Central memory CD4-positive, alpha-beta T cell (primary cell): ENCODE data around the gene TDRKH.
"Not testable (repeated sequence)": the region's sequence is repeated elsewhere in the genome, so short reads cannot be mapped to it uniquely, and the experiment has no call there.

Experiments
- DNase-seq: peaks from one replicate; pipeline ENCODE4 v3.0.0; 2022

The TDRKH gene

DNA sequence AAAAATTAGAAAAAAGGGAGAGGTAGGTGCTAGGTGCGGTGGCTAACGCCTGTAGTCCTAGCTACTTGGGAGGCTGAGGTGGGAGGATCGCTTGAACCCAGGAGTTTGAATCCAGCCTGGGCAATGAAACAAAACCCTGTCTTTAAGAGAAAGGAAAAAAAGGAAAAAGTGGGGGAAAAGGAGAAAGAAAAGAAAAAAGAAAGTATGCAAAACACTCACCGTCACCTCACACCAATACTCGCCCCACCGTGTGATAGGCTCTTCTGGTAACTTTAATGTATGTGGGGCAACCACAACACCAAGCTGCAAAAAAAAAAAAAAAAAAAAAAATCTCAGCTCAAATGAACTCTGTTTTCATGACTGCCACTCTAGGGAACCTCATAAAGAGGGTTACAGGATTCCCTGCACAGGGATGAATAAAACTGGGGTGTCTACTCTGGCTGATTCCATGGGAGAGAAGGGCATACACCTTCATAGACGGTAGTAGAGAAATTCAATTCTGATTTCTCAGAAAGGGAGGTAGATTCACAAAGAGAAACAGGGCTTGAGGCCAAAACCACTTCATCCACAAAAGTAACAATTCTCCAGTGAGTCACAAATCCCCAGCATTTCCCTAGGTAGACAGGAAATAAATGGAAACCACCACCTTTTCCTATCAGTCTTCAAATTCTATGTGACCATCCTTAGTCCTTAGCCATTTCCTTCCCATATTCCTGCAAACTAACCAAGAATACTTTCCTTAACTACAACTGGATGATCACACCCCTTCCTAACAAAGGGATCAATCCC is 29.5 kb downstream of the TDRKH start:
- no peak for DNase-seq

GRCh38 chr1:151759241-151759640 is 31.1 kb downstream of the TDRKH start:
- DNase-seq, result no peak

GRCh38 chr1:151756291-151756690 is 34.0 kb downstream of the TDRKH start:
- no peak for DNase-seq

- DNase-seq, result no peak
Measured at GRCh38 chr1:151741516-151741915, 48.8 kb downstream of the TDRKH start.

DNA sequence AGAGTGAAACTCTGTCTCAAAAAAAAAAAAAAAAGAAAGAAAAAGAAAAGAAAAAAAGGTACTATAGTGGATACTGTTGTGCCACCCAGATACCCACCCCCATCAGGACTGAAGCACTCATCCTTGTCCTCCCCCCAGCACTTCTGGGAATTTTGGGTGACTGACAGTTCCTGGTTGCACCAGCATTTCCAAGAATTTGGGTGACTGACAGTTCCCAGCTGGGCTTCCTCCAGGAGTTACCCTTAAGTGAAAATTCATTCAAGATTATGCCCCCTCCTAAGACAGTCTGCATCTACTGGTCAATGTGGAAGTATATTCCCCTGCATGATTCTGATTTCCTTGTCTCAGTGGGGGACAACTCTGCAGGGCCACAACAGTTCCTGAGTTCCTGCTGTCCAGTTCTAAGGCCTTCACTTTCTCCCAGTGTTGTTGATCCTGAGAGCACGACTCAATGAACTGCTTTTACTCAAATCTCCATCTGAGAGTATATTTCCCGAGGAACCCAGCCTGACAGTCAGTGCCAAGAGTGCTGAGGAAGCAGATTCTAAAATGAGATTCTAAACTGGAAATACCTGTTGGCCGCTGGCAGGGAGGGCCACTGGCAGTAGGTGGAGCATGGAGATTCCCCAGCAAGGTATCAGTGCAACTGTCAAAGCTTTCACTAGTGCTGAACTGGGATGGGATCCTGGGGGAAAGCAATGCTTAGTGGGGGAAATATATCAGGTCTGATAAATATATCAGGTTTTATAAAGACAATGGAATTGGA is 50.5 kb downstream of the TDRKH start:
- DNase-seq, result no peak

DNA sequence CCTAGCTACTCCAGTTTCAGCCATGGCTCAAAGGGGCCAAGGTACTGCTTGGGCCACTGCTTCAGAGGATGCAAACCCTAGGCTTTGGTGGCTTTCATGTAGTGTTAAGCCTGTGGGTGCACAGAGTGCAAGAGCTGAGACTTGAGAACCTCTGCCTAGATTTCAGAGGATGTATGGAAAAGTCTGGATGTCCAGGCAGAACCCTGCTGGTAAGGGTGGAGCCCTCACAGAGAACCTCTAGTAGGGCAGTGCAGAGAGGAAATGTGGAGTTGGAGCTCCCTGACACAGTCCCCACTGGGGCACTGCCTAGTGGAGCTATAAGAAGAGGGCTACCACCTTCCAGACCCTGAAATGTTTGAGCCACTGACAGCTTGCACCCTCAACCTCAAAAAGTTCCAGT is 52.8 kb downstream of the TDRKH start:
- DNase-seq, result no peak

DNA sequence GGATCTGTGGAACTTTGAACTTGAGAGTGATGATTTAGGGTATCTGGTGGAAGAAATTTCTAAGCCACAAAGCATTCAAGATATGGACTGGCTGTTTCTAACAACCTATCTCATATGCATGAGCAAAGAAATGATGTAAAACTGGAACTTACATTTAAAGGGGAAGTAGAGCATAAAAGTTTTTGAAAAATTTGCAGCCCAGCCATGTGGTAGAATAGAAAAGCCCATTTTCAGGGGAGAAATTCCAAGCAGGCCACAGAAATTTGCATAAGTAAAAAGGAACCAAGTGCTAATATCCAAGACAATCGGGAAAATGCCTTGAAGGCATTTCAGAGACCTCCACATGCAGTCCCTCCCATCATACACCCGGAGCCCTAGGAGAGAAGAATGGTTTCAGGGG is 53.3 kb downstream of the TDRKH start:
- DNase-seq, result no peak

DNA sequence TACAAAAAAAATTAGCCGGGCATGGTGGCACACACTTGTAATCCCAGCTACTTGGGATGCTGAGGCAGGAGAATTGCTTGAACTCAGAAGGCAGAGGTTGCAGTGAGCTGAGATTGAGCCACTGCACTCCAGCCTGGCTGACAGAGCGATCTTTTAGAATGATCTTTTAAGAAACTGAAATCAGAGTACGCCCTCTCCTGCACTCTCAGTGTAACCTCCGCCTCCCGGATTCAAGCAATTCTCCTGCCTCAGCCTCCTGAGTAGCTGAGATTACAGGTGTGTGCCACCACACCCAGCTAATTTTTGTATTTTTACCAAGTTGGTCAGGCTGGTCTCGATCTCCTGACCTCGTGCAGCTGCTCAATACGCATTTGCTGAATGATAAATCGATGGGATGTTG is 56.3 kb downstream of the TDRKH start:
- not testable (repeated sequence) for DNase-seq

- no peak for DNase-seq
Measured at GRCh38 chr1:151733126-151733525, 57.2 kb downstream of the TDRKH start.

- DNase-seq, result no peak
Measured at GRCh38 chr1:151729966-151730291, 60.4 kb downstream of the TDRKH start.

DNA sequence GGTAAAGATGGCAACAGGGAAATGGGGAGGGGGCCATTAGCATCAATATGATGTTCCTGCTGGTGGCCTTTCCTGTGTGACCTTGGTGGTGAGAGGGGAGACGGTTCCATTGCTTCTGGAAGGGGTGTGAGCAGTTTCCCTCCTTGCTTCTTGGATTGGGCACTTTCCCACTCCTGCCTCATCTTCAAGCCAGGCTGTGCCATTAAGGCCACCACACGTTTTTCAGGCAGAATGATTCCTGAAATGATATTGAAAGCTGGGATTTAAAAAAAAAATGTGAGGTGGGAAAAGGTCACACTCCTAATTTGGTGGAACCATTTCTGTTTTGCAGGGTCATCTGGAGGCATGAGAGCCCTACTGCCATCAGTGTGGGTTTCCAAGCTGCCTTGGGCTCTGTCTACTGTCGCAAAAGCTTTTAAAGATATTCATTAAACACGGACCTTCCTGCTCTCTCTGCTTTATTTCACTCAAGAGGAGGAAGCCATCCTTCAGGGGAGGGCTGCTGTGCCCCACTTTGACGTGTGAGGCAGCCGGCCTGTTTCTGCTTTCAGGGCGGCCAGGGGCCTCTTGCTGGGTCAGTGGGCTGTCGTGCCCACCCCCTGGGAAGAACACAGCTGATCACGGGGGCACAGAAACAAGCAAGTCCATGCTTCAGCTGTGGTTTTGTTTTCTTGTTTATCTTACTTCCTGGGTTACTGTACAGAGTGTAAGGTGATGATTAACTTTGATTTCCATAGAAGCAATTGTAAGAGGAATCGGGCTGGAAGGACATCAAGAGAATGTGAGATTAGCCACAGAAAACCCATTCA is 60.9 kb downstream of the TDRKH start:
- DNase-seq, result no peak

- no peak for DNase-seq
Measured at GRCh38 chr1:151728151-151729054, 61.9 kb downstream of the TDRKH start.

DNA sequence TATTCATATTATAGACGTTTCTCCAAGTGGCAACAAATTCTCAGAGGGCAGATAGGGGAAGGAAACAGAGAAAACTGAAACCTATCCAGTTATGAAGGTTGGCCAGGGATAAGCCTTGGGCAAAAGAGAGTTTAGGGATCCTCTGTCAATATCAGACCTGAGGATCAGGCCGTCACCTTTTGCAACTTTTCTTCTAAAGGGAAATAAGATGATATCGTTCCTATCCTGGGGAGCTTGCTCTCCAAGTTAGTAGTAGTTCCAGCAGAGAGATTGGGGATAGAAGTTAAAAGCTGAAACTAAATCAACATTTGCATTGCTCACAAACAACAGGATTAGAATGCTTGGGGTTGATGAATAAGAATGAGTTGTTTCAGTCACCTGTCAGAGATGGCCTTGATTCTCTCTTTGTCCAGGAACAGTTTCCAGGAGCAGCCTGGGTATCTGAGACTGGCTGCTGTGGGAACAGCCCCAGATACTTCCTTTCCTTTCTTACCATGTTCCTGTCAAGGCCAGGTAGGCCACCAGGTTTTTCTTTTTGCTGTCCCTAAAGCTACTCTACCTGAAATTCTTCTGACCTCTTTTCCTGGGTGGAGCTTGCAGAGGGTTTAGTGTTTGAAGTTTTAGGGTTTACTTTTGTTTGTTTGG is 66.5 kb downstream of the TDRKH start:
- no peak for DNase-seq
